Stimulated activated CD4-positive, alpha-beta T cell treated with anti-CD3 and anti-CD28 coated beads, Interleukin-12 subunit alpha, Interleukin-12 subunit beta, amount 100 ng/mL, for 24 hours (primary cell): ENCODE results near the gene EGFL8.
"Not testable (repeated sequence)": the region's sequence is repeated elsewhere in the genome, so short reads cannot be mapped to it uniquely, and the experiment has no call there.

Experiments used
- DNase-seq, 2 experiments: peaks; one replicate each; pipeline ENCODE4 v3.0.0-alpha.2; 2020; ENCODE audit warnings: low read depth in 2 of 2

Gene EGFL8

DNA sequence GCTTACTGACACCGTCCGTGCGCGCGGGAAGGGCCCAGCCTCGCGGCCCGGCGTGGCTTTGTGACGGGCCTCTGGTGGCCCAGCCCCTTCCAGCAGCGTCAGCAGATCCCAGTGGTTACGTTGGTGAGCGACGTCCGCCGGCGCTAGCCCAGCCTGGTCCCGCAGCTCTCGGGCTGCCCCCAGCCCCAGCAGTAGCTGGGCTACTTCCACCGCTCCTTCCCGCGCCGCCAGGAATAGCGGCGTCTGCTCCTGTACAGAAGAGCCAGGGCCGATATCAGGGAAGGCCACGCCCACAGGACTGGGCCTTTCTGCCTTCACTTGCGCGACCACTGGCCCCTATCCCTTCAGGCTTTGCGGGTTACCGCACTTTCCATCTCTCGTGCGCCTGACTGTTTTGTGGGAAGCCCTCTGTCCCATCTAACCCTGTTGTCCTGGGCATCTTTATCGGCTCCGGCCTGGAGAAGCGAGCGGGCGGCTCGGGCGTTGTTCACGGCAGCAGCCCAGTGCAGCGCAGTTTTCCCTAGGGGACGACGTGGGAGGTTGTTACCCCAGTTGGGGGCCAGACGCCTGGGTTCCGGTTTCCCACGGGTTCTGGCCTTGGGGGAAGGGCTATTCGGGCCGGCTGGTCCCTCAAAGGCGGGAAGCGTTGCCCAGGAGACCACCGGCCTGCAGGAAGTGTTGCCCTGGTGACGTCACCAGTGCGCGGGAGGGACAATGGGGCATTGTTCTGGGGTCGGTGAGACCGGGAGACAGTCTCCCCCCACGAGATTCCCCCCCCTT is 31.7 kb downstream of the EGFL8 start:
- DNase-seq = peak in 1 of 2 experiments; percentile 64

DNA sequence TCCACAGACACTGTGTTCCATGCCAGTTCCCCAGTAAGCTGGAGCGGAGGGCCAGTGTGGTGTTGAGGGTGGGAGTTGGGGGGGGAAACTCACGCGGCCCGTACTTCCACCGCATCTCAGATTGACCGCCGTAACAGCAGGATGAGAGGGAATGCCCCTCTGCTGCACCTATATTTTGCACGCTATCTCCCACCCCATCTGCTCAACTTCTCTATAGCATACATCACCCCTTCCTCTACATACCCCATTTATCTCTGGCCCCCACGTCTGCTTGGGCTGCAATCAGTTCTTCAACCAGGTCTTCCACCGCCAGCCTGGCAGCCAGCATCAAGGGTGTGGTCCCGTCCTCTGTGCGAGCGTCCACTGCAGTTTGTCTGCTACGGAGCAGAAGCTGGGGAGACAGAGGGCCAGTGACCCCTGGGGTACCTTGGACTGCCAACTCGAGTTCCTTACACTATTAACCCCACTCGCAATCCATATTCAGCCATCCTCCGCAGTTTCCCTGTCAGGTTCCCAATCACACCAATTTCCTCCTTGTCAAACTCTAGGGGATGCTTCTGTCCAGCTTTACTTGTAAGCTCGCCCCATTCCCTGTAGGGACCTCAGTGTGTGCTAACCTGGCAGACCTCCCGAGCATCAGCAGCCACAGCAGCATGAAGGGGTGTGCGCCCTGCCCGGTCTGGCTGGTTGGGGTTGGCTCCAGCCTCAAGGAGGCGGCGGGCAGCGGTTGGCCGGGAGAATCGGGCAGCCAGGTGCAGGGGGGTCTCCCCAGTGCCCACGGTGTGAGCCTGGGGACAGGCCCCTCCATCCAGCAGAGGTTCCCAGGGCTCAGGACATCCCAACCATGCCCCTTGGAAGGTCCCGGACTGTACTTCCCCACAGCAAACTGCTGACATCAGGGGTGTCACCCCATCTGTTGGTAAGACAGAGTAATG is 32.6 kb downstream of the EGFL8 start:
- no peak for DNase-seq

DNA sequence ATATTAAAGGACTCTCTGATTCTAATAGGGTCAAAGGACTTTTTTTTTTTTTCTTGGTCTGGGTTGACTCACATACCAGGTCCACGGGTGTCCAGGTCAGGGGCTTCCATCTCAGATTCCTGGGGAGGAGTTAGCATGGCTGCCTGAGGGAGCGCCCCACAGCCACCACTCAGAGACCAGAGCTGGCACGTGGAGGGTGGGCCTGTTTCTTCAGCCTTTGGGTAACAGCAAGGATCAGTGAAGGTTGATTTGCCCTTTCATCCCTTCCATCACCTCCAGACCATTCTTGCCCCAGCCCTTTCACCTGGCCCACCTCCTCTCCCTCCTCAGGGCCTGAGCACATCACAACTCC is 33.9 kb downstream of the EGFL8 start:
- no peak for DNase-seq

DNA sequence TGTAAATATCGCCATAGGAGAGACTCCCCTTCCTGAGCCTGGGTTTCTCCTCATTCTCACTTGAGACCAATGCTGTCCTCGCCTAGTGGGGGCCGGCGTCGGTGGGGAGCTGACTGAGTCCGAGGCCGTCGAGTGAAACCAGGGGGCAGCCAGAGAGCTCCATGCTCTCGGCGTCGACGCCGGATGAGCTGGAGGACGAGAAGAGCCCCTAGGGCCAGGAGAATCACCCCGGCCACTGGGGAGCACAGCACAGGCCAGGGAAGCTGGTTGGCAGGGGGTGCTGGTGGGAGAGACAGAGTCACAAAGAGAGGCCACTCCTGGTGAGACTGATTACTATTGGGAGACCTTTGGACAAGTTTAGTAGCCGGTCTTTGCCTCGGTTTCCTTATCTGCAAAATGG is 34.5 kb downstream of the EGFL8 start:
- DNase-seq = no peak

DNA sequence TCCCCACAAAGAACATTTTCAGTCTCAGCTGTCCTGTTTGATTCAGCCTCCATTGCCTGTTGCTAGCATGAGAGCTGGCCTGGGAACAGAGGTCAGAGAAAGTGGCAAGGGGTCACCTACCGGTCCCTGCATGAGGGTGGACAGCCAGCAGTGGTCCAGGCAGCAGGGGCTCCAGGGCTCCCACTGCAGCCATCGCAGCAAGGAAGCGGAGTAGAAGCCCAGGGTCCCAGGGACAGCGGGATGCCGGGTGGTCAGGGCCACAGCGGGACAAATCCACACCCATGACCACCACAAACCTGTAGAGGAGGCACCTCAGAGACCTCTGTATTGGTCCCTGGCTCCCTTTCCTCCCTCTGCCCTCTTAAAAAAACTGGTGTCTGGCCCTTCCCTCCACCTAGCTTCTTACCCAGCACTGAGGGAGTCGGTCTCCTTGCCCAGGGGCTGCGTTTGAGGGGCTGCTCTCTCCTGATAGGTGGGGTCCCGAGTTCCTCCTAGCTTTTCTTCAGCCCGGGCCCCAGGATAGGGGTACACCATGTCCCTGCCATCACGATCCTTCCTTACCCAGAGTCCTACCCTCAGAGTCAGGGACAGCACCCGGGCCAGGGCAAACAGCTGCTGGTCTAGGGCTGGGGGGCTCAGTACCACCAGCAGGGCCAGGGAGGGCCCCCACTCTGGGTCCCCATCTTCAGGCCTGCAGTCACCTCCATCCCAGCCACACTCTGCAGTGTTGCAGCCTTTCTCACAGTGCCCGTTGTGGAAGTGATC is 36.5 kb downstream of the EGFL8 start:
- DNase-seq = no peak

DNA sequence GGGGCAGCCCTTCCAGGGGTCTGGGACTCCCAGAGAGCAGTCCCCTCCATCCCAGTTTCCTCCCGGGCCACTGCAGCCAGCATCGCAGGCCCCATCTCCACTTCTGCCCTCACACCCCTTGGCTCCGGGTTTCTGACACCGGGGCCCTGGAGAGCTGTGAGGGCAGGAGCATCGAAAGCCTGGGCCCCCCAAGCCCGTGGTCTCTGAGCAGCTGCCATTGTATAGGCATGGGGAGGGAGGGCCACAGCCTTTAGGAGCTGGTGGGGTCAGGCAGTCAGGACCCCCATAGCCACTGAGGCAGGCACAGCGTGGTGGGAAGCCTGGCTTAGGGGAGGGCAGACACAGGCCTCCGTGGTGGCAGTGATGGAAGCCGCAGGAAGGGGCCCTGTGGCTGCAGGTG is 37.8 kb downstream of the EGFL8 start:
- DNase-seq = no peak

DNA sequence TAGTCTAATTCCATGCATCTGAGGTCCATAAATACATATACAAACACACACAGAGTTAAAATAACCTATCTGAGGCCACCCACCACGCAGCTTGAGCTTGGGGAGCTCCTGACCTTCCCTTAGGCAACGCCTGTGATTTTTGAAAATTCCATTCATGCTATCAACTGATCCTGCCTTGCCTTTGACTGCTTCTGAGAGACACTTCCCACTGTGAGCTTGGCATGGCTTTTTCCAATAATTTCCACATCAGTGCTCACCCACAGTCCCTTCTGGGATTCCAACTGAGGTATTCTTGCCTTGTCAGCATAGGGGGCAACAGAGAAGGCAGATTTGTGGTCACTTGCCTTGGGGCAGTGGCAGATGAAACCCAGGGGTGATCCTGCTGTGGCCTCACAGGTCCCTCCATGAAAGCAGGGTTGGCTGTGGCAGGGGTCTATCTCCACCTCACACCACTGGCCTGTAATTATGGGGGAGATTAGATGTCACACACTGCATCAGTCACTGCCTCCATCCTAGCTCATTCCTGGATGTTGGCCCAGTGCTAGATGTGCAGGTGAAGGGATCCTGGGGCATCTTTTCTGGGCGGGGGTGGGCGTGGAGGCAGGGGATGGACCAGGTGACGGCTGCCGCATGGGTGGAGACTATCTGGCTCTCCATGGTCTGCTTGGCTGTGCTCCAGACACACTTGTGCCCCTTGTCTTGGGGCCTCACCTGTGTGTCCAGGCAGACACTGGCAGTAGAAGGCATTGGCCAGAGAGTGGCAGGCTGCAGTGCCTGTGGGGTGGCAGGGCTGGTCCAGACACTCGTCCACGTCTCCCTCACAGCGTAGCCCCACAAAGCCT is 39.3 kb downstream of the EGFL8 start:
- no peak for DNase-seq

DNA sequence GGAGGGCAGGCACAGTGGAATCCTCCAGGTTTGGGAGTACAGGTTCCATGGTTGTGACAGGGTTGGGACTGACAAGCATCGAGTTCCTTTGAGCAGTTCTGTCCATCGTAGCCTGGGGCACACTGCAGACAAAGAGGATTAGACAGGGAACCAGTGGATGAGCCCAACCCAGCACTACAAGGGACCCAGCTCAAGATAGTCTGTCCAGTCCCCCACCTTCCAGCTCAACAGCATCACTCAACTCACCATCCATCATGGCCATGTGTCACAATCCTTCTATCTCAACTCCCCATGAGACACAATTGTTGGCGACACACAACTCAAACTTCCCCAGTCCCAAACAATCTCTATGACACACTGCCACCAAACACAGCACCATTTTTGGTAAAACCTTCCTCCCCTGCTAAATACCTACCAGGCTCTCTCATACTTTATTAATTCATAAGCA is 39.9 kb downstream of the EGFL8 start:
- no peak for DNase-seq

DNA sequence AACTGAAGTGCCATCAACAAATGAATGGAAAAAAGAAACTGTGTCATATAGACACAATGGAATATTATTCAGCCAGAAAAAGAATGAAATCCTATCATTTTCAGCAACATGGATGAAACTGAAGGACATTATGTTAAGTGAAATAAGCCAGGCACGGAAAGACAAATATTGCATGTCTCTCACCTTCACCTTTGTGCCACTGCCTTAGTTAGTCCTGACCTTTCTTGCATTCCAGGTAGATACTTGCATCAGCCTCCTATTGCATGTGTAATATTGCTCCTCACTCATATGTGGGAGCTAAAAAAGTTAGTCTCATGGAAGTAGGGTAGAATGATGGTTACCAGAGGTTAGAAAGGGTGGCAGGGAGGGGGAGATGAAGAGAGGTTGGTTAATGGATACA is 44.6 kb downstream of the EGFL8 start:
- no peak for DNase-seq

DNA sequence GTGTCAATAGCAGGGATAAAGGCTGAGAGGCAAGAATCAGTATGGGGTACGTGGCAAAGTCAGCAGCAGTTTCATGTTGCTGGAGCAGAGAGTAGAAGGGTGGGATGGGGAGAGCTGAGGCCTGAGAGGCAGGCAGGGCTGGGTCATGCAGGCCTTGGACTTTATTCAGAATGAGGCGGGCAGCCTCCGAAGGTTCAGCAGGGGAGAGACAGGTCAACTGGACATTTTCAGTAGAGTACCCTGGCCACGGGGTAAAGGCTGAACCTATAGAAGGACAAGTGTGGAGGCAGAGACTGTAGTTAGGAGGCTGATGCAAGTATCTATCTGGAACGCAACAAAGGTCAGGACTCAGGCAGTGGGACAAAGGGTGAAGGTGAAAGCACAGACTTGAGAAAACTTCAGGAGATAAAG is 45.8 kb downstream of the EGFL8 start:
- DNase-seq = no peak

DNA sequence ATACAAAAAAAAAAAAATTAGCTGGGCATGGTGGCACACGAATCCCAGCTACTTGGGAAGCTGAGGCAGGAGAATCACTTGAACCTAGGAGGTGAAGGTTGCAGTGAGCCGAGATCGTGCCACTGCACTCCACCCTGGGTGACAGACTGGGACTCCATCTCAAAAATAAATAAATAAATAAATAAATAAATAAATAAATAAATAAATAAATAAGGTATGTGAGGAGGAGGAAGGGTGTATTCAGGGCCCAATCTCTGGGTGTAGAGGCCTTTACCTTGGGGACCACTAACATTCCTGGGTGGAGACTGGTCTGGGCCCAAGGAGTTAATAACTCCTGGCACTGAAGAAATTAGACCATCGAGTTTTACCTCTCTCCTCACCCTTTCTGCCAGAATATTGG is 47.0 kb downstream of the EGFL8 start:
- not testable (repeated sequence) for DNase-seq

DNA sequence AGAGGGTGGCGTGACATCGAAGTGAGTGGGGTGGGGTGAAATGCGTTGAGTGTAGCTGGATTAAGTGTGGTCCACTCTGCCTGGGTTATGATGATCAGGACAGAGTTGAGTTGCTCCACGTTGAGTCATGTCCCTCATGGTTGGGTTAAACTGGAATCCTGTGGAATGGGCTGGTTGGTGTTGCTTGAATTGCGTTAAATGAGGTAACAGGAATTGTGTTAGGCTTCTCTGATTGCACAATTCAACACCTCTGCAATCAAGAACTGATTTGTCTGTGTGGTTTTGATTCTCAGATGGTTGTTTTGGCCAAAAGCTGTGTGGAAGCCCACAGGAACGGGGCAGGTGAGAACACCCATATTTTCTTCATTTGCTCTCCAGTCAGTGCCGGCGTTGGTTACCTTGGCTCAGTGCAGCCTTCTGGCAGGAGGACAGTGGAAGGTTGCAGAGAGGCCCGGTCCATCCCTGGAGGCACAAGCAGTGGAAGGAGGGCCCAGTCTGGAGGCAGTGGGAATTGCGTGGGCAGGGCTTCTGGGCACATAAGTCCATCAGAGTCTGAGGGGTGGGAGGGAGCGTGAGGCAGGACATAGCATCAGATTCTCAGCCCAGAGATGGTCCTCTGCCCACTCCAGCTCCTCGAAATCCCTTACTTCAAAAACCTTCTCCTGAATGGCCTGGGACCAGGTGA is 47.8 kb downstream of the EGFL8 start:
- DNase-seq = no peak

DNA sequence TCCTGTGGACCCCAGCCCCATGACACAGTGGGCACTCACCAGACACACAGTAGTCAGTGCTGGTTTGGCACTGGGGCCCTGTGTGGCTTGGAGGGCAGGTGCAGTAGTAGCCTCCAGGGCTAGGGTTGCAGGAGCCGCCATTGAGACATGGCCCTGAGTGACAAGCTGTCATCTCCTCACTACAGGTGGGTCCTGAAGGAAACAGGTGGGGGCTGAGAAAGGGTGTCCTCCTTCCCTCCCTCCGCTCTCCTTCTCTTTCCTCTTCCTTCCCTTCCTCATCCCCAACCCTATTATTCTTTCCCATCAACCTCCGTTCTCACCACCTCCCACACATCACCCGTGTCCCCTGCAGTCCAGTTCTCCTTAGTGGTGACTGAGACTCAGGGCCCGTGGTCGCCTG is 49.3 kb downstream of the EGFL8 start:
- no peak for DNase-seq

DNA sequence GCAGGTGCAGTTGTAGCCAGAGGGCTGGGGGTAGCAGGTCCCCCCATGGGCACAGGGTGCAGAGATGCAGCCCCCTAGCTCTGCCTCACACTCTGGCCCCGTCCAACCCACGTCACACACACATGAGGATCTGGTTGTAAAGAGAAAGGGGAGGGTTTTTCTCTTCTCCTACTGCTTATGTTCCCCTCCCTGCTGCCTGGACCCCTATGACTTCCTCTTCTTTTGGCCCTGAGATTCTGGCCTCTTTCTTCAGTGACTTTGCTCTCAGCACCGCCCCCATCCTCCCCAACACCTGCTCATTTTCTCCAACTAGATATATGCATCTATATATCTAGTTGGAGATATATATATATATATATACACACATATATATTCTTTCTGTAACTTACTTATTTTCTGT is 49.7 kb downstream of the EGFL8 start:
- no peak for DNase-seq

DNA sequence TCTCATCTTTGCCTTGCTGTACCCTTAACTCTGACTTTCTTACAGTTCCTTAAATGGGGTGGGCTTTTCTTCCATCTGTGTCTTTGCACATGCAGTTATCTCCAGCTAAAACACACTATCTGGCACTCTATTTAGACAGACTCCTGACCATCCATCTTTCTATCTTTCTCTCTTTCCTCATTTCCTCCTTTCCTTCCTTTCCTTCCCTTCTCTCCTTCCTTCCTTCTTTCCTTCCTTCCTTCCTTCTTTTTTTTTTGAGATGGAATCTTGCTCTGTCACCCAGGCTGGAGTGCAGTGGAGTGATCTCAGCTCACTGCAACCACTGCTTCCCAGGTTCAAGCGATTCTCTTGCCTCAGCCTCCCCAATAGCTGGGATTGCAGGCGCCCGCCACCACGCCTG is 51.2 kb downstream of the EGFL8 start:
- no peak for DNase-seq

DNA sequence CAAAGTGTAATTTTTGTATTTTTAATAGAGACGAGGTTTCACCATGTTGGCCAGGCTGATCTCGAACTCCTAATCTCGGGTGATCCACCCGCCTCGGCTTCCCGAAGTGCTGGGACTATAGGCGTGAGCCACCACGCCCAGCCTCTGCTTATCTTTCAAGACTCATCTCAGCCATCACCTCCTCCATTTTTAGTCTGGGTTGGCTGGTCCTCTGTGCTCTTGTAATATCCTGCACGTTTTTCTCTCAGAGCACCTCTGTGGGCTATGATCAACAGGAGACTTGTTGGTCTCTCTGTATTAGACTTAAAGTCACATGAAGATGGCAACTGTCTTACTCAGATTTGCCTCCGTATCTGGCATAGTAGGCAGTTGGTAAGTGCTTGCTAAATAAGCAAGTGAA is 51.9 kb downstream of the EGFL8 start:
- no peak for DNase-seq

DNA sequence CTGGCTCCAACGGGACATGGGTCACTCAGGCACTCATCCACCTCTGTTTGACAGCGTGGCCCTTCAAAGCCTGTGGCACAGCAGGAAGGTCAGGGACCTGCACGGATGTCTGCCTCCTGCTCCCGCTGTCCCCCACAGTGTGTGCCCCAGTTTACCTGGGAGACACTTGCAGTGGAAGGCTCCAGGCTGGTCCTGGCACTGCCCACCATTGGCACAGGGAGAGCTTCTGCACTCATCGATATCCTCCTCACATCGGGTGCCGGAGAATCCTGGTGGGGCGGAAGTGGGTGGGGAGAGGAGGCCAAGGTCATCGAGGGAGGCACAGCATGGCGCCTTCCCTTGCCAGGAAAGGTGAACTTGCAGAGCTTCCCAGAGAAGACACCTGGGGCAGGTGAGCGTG is 52.6 kb downstream of the EGFL8 start:
- no peak for DNase-seq
